ENCODE results near the gene DEPDC7.

DNA sequence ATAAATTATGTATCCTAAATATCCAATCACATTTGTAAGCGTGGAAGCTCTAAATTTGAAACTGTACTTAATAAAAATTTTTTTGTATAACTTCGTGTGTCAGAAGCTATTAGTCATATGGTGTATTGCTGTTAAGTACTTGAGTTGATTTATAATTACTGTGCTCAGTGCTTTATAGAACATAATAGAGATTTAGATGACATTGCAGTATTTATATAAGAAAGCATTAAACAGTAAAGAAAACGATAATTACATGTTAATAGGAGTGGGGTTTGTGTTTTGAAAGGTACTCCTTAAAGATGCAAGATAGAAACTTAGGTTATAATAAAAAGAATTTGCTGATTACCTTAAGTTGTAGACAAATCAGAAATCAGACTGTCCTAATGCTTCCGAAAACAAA lies 17.8 kb downstream of the DEPDC7 start:
- TF ChIP-seq FOXK2 (IDR thresholded peaks at IDR 0.05) (no peak), SP1 (IDR thresholded peaks at IDR 0.05) (no peak), ELF4 (IDR thresholded peaks at IDR 0.05) (no peak), FOXM1 (IDR thresholded peaks at IDR 0.05; ENCODE audit: borderline replicate concordance) (no peak), L3MBTL2 (conservative IDR thresholded peaks at IDR 0.05) (no peak), ZNF384 (IDR thresholded peaks at IDR 0.05) (no peak), HDGF (IDR thresholded peaks at IDR 0.05; ENCODE audit: borderline replicate concordance) (no peak), SUZ12 (IDR thresholded peaks at IDR 0.05) (no peak), ARNT (IDR thresholded peaks at IDR 0.05) (no peak), TARDBP (IDR thresholded peaks at IDR 0.05) (no peak), NFRKB (IDR thresholded peaks at IDR 0.05) (no peak), CTBP1 (IDR thresholded peaks at IDR 0.05; ENCODE audit: borderline replicate concordance) (no peak), BHLHE40 (IDR thresholded peaks at IDR 0.05; ENCODE audit: borderline replicate concordance) (no peak)
- TF ChIP-seq, protein P1, sequence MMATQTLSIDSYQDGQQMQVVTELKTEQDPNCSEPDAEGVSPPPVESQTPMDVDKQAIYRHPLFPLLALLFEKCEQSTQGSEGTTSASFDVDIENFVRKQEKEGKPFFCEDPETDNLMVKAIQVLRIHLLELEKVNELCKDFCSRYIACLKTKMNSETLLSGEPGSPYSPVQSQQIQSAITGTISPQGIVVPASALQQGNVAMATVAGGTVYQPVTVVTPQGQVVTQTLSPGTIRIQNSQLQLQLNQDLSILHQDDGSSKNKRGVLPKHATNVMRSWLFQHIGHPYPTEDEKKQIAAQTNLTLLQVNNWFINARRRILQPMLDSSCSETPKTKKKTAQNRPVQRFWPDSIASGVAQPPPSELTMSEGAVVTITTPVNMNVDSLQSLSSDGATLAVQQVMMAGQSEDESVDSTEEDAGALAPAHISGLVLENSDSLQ (IDR thresholded peaks at IDR 0.05): peak; percentile 41; the same call in 1 of the 2 replicates

Measured in HEK293T (cell line).